ENCODE data around the gene SMCP.

DNA sequence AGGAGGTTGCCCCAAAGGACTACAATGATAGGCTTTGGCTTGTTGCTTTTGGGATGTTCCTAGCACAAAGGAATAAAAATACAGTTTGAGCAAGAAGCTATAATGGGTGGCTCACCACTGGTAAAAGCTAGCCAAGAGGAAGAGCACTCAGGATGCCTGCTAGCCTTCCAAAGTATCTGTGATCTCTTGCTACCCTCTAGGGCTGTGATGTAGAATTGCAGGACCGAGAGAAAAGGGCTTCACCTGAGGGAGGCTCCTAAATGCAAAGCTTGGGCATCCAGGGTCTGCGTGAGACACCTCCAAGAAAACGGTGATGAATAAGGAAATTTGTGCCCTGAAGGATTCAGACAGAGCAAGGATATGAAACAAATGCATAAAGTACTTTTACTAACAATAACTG, 48.0 kb downstream of the SMCP start:
- TF ChIP-seq, protein P1, sequence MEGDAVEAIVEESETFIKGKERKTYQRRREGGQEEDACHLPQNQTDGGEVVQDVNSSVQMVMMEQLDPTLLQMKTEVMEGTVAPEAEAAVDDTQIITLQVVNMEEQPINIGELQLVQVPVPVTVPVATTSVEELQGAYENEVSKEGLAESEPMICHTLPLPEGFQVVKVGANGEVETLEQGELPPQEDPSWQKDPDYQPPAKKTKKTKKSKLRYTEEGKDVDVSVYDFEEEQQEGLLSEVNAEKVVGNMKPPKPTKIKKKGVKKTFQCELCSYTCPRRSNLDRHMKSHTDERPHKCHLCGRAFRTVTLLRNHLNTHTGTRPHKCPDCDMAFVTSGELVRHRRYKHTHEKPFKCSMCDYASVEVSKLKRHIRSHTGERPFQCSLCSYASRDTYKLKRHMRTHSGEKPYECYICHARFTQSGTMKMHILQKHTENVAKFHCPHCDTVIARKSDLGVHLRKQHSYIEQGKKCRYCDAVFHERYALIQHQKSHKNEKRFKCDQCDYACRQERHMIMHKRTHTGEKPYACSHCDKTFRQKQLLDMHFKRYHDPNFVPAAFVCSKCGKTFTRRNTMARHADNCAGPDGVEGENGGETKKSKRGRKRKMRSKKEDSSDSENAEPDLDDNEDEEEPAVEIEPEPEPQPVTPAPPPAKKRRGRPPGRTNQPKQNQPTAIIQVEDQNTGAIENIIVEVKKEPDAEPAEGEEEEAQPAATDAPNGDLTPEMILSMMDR (IDR thresholded peaks at IDR 0.05): peak in 1 of 3 experiments; percentile 9
- TF ChIP-seq POLR2AphosphoS5 (IDR thresholded peaks at IDR 0.05; ENCODE audit: insufficient read depth in 1 of 2, low read depth in 1 of 2): no peak
